ENCODE measurements around the gene HPN.
"Not testable (repeated sequence)": the region's sequence is repeated elsewhere in the genome, so short reads cannot be mapped to it uniquely, and the experiment has no call there.

HPN gene

DNA sequence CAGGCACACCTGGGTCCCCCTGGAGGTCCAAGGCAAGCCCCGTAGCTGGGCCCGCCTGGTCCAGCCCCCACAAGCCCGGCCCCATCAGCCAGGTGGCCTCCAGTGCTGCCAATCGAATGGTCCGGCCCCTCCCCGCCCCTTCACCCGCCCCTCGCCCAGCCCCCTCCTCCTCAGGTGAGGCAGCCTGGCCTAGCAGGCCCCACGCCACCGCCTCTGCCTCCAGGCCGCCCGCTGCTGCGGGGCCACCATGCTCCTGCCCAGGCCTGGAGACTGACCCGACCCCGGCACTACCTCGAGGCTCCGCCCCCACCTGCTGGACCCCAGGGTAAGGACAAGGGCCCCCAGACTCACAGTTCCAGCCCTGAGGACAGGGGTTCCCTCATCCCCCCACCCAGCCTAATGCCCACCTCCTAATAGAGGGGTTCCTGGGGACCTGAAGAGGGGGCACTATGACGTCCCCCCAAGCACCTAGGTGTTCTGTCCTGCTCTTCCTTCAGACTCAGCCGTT lies at the start of gene HPN:
Gene HPN, plus strand, starts transcription at position 174 of the 508 bp plus-strand sequence. CDS start 786 bp downstream, outside the sequence.
- no peak for DNase-seq (ENCODE audit: low read depth)

- not testable (repeated sequence) for DNase-seq (ENCODE audit: low read depth)
These were observed 48.9 kb upstream of the HPN start for GRCh38 chr19:34992582-34992981.

DNA sequence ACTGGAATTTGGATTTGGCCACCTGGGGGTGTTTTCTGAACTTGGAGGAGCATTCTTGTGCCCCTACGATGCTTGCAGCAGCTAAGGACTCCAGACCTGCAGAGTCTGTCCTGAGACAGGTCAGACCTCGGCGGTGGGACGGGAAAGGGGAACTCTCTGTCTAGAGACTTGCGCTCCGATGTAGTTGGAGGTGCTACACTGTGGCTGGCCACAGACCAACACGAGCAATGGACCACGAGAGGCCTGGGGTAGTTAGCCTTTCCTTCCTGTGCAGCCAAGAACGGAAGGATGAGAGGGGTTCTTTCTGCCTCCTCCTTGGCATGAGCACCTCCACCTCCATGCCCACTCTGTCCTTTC lies 47.3 kb upstream of the HPN start:
- no peak for DNase-seq (ENCODE audit: low read depth)

GRCh38 chr19:34994643-34995541 lies 46.6 kb upstream of the HPN start:
- DNase-seq (ENCODE audit: low read depth), result no peak

GRCh38 chr19:34995551-34995950 lies 46.0 kb upstream of the HPN start:
- DNase-seq (ENCODE audit: low read depth), result no peak

DNA sequence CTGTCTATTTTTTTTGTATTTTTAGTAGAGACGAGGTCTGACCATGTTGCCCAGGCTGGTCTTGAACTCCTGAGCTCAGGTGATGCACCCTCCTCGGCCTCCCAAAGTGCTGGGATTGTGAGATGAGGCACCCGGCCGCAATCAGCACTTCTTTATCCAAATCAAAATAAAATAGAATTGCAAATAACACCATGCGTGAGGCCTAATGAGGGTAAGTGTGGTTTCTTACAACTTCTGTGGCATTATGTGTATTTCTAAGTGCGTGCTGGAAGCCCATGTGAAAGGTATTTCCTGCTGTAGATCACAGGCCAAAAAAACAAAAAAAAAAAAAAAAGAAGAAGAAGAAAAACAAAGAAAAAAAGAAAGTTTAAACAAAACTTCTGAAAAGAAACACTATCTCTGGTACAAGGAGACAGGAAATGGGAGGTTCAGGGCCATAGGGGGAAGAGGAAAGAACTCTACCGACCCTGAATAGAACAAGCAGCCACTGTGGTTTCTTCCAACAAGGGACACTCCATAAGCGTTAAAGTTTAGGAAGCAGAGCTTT lies 44.4 kb upstream of the HPN start:
- DNase-seq (ENCODE audit: low read depth), result no peak

DNA sequence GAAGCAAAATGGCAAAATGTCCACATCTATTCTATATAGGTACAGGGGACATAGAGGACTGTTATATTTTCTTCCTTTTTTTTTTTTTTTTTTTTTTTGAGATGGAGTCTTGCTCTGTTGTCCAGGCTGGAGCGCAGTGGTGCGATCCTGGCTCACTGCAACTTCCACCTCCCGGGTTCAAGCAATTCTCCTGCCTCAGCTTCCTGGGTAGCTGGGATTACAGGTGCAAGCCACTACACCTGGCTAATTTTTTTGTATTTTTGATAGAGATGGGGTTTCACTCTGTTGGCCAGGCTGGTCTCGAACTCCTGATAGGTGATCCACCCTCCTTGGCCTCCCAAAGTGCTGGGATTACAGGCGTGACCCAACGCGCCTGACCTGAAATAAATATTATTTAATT lies 43.3 kb upstream of the HPN start:
- DNase-seq (ENCODE audit: low read depth), result not testable (repeated sequence)

- DNase-seq (ENCODE audit: low read depth), result no peak
These were observed 42.6 kb upstream of the HPN start for GRCh38 chr19:34998777-34999497.

DNA sequence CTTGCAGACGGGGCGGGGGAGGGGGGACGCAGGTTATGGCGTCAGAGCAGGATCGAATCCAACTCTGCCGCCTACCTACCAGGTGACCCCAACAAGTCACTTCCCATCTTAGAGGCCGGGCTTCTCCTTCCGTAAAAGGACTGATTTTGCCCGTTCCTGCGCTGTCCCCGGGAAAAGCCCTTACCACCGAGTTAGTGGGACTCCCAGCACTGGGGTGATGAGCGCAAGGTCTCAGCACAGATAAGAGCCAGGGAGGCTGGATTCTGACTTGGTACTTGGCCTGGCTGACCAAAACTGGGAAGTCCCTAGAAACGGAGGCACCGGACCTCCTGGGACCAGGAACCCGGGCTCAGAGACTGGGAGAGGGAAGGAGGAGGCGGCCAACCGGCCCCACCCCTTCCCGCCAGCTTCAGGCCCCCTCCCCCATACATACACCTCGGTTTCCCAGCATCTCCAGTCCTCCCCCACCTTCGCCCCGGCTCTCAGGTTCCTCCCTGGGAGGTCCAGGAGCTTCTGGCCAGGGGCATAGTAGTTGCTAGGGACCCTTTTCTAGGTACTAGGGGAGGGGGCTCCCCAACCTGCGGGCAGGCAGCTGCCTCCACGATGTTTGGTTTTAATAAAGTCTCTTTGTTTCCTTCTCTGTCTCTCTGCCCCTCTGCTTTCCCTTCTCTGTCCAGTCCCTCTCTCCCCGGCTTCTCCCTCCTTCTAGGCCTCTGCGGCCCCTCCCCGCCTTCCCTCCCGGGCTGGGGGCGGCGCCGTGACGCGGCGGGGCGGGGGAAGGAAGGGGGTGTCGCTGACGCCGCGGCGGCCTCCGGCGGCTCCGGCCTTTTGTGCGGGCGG lies 41.8 kb upstream of the HPN start, which contains the start of gene GRAMD1A:
Gene GRAMD1A, plus strand, starts transcription at position 826 of the 840 bp plus-strand sequence. CDS start 156 bp downstream, outside the sequence.
- peak; percentile 79 for DNase-seq (ENCODE audit: low read depth)

- no peak for DNase-seq (ENCODE audit: low read depth)
These were observed 41.2 kb upstream of the HPN start for GRCh38 chr19:35000338-35000646.

DNA sequence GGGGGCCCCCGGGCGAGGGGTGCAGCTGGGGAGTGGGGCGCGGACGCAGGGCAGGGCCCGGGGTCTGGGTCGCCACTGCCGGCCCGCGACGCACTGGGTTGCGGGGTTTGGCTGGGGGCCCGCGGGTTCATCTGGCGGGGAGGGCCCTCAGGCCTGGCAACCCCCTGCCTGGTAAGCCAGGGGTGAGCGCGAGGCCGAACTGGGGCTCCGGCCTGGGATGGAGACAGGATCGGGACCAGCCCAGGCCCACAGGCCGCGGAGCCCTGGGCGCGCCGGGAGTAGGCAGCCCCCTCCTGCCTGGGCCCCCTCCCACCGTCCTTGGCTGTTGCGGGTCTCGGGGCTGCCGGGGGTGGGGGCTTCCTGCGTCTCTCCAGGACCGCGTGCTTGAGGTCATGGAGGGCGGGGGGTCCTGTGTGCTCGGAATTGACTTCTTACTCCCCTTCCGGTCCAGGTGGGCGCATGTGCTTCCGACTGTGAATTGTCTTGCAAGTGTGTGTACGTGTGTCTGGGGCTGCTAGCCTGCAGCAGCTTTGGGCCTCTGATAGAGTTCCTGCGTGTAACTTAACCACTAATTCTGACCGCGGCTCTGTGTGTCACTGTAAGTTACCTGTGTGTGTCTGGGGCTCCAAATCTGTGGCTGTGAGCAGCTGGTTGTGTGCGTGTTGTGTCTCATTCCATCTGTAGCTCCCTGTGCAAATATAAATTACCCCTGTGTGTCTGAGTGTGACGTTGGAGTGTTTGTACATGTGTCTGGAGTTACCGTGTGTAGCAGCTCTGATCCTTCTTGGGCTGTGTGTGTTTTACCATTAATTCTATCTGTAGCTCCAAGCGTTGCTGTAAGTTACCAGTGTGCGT lies 40.6 kb upstream of the HPN start:
- peak; percentile 53 for DNase-seq (ENCODE audit: low read depth)

DNA sequence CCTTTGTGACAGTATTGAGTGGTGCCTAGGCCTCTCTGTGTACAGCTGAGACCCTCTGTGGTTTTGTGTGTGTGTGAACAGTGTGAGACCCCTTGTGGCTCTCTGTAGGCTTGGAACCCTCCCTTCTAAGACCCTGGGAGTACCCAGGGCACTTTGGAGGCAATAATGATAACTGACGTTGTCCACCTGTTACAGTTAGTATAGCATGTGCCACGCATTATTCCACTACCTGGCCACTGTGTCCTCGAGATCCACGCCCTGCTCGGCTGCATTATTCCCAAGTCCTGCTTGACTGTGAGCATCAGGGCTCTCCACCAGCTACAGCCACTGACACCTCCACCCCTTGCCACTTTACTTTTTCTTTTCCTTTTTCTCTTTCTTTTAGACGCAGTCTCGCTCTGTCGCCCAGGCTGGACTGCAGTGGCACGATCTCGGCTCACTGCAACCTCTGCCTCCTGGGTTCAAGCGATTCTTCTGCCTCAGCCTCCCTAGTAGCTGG lies 39.4 kb upstream of the HPN start:
- DNase-seq (ENCODE audit: low read depth), result no peak

- DNase-seq (ENCODE audit: low read depth), result no peak
These were observed 36.8 kb upstream of the HPN start for GRCh38 chr19:35004517-35005255.

GRCh38 chr19:35005256-35005977 lies 36.1 kb upstream of the HPN start:
- DNase-seq (ENCODE audit: low read depth), result no peak

- DNase-seq (ENCODE audit: low read depth), result not testable (repeated sequence)
These were observed 35.5 kb upstream of the HPN start for GRCh38 chr19:35006007-35006341.

DNA sequence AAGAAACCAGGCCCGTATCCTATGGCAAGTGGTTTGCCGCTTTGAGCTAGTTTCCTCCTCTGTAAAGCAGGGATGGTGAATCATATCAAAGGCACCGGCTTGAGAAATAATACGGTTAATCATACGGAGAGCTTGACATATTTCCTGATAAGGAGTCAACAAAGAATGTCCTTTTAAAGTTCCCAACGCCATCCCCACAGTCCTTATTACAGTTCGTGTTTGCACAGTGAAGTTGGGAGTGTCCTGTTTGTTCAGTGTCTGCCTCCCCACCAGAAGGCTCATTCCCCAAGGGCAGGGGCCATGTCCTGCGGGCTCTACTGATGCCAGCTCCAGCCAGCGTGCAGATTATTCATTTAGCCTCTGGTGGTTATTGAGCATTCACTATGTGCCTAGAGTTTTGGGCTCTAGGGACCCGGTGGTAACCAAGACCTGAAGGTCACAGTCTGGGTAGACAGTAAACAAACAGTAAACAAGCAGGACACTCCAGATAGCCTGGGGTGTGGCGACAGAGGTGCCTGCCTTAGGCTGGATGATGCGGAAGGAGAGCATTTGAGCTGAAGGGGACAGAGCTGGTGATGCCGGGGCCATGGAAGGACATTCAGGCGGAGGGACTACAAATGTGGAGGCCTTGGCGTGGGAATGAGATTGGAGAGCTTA lies 35.1 kb upstream of the HPN start:
- no peak for DNase-seq (ENCODE audit: low read depth)

GRCh38 chr19:35006999-35007365 lies 34.5 kb upstream of the HPN start:
- no peak for DNase-seq (ENCODE audit: low read depth)

GRCh38 chr19:35007427-35007826 lies 34.1 kb upstream of the HPN start:
- not testable (repeated sequence) for DNase-seq (ENCODE audit: low read depth)

DNA sequence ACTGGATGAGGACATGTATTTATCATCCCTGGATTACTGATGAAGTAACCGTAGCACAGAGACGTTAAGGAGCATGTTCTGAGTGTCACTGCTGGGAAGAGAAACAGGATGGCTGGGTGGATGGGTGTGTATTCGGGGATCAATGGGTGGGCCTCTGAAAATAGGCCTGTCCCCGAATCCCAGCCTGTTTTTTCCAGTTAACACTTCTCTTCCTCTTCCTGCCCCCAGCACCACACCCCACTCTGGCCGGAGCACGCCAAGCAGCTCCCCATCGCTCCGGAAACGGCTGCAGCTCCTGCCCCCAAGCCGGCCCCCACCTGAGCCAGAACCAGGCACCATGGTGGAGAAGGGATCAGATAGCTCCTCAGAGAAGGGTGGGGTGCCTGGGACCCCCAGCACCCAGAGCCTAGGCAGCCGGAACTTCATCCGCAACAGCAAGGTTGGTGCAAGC lies 32.6 kb upstream of the HPN start:
- DNase-seq (ENCODE audit: low read depth), result no peak

All from activated T-cell treated with anti-CD3 and anti-CD28 coated beads for 48 hours (primary cell).